ENCODE measurements around the gene DNM1.

DNA sequence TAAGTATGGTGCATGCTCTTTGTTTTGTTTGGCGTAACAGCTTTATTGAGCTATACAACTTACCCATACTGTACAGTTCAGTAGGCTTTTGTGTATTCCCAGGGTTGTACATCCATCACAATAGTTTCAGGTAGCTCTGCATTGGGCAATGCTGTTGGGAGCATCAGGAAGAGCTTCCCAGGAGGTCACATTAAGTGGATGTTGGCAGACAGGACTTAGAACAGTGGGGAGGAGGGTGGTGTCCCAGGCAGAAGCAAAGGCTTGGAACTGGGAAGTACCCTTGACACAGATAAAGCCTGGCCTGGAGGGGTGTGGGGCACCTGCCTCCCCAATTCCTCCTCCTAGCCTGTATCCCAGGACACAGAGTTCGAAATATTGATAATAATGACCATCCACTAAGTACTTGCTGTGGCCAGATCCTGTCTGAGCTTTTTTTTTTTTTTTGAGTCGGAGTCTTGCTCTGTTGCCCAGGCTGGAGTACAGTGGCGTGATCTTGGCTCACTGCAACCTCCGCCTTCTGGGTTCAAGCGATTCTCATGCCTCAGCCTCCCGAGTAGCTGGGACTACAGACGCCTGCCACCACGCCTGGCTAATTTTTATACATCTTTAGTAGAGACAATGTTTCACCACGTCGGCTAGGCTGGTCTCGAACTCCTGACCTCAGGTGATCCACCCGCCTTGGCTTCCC is 41.8 kb upstream of the DNM1 start:
- TF ChIP-seq, protein P1, sequence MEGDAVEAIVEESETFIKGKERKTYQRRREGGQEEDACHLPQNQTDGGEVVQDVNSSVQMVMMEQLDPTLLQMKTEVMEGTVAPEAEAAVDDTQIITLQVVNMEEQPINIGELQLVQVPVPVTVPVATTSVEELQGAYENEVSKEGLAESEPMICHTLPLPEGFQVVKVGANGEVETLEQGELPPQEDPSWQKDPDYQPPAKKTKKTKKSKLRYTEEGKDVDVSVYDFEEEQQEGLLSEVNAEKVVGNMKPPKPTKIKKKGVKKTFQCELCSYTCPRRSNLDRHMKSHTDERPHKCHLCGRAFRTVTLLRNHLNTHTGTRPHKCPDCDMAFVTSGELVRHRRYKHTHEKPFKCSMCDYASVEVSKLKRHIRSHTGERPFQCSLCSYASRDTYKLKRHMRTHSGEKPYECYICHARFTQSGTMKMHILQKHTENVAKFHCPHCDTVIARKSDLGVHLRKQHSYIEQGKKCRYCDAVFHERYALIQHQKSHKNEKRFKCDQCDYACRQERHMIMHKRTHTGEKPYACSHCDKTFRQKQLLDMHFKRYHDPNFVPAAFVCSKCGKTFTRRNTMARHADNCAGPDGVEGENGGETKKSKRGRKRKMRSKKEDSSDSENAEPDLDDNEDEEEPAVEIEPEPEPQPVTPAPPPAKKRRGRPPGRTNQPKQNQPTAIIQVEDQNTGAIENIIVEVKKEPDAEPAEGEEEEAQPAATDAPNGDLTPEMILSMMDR (IDR thresholded peaks at IDR 0.05), result no peak
- TF ChIP-seq POLR2AphosphoS5 (IDR thresholded peaks at IDR 0.05; ENCODE audit: insufficient read depth in 1 of 2, low read depth in 1 of 2) (no peak), POLR2A (IDR thresholded peaks at IDR 0.05) (no peak)
